Posterior cingulate gyrus (tissue), 11 donors: ENCODE results near the gene DENND10.

Experiments used
- DNase-seq, 10 donors: peaks; one replicate each; pipeline versions ENCODE4 v3.0.0 to v3.0.0-alpha.2; 2020 to 2021; ENCODE audit warnings: mixed read lengths in 3 of 10
- intact Hi-C: fragments of 100-400 bp; cut with DNase I; formaldehyde crosslinking; loops from one replicate; pipeline ENCODE4 v1.15.1; 2023

DENND10 gene, protein sequence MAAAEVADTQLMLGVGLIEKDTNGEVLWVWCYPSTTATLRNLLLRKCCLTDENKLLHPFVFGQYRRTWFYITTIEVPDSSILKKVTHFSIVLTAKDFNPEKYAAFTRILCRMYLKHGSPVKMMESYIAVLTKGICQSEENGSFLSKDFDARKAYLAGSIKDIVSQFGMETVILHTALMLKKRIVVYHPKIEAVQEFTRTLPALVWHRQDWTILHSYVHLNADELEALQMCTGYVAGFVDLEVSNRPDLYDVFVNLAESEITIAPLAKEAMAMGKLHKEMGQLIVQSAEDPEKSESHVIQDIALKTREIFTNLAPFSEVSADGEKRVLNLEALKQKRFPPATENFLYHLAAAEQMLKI

GRCh38 chr10:119103903-119104653 is at the start of gene DENND10:
Gene DENND10 (plus strand): TSS chr10:119104113. CDS start chr10:119104143, 30 bp downstream.
- DNase-seq: peak; percentile 72 to 97 (median 84)
- intact Hi-C loops: loop anchor here (2.0 to 10.0 kb wide), 3 partner anchors 23 to 623 kb away; partner anchors contain the start of genes CACUL1, EIF3A and INPP5F

DNA sequence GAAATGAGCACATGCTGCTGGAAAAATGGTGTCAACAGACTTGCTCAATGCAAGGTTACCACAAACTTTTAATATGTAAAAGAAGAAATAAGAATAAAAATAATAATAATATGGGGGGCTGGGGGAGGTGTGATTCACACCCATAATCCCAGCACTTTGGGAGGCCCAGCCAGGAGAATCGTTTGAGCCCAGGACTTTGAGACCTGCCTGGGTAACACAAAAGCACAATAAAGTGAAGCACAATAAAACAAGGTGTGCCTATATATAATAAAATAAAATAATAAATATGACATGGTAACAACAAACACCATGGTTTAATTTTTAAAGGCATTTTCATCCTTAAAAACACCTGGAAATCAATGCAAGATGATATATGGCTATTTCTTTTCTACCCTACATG is 48.4 kb upstream of the DENND10 start:
- DNase-seq: no peak
- intact Hi-C loops: no loop called here

DNA sequence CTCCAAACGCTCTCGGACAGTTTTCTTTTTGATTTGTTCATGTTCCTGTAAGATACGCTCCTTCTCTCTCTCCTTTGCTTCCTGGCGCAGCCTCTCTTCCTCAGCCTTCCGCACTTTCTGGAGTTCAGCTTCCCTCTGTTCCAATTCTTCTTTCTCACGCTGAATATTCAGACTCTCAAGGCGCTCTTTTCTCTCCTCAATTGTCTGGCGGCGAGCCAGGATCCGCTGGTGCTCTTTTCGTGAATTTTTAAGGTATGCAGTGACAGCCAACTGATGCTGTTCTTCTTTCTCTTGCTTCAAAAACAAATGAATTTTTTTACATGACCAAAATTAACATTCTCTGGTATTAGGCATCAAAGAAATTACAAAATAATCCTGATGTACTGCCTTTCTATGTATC is 45.9 kb upstream of the DENND10 start:
- no peak for DNase-seq
- intact Hi-C loops: no loop called here

DNA sequence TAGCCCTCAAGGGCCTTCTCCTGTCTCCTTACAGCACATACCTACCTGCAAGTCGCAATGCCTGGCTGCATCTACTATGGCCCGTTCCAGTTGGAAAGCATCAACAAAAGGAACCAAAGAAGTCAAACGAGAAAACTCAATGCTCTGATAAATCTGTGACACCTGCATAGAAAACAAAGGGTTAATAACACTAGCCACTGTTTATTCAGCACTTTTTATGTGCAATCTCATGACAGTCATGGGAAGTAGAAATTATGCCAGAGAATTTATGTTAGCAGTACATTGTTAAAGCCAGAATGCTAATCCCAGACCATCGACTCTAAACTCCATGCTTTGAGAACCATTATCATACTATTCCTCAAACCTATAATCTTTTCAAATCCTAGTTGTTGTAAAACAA is 44.4 kb upstream of the DENND10 start:
- intact Hi-C loops: no loop called here

DNA sequence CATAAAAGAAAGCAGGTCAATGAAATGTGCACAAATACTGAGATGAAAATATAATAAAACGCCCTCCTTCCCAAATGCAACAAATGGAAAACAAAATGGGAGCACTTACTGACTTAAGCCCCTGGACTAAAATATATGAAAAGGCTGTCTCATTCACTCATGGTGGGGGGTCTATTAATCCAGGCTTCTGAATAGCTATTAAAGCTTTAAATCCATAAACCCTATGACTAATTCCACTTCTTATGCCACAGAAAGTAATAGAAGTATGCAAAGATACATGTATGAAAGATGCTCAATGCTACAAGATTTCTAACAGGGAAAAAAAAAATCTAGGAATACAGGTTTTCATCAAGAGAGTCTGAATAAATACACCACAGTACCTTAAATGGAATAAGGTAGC is 43.8 kb upstream of the DENND10 start:
- no peak for DNase-seq
- intact Hi-C loops: no loop called here

More for the DNA sequence above, 44.4 kb upstream of the DENND10 start:
- no peak for DNase-seq

DNA sequence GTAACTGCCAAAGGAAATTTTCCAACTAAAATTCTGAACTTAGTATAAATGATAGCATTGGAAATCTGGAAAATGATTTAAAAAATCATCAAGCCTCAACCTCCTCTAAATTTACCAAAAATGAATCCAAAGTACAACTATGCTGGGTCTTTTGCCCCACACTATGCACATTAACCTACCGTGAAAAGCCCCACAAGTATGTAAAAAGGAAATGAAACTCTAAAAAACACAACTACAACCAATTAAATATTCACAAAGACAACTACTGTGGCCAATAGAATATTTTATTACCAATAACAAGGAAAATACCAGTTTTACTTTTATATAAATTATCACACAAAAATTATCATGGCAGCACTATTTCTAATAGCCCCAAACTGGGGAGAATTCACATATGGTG is 42.6 kb upstream of the DENND10 start:
- intact Hi-C loops: no loop called here
- no peak for DNase-seq

DNA sequence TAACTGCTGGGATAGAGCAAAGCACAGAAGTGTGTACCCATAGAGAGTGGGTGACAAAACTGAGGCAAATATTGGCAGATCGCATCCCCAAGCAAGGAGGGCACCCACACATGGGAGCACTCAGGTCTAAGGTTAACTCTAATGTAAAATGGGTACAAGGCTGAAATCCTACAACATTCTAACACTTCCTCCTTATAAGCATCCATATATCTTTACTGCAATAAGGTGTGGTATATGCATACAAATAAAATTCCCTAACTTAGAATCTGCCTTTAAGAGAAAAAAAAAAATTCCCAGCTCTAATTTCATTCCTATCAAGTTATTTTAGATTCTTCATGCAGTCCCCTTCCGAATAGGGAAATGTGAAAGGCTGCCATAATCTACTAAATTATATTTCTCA is 42.0 kb upstream of the DENND10 start:
- intact Hi-C loops: no loop called here
- no peak for DNase-seq

- intact Hi-C loops: no loop called here
- no peak for DNase-seq
Observed at GRCh38 chr10:119070395-119071165, 33.3 kb upstream of the DENND10 start.

- intact Hi-C loops: no loop called here
- DNase-seq: no peak
Observed at GRCh38 chr10:119073584-119073983, 30.3 kb upstream of the DENND10 start.

- no peak for DNase-seq
- intact Hi-C loops: loop anchor here (5.0 kb wide), 1 partner anchor 46 kb away; no protein-coding TSS in a partner anchor
Observed at GRCh38 chr10:119078422-119079179, 25.3 kb upstream of the DENND10 start.

- DNase-seq: peak in 9 of 10 donors; percentile 36 to 92 (median 51)
- intact Hi-C loops: loop anchor here (2.0 to 5.0 kb wide), 2 partner anchors 25 to 48 kb away; partner anchors contain the start of gene DENND10
Observed at GRCh38 chr10:119079599-119080520, 24.1 kb upstream of the DENND10 start.

DNA sequence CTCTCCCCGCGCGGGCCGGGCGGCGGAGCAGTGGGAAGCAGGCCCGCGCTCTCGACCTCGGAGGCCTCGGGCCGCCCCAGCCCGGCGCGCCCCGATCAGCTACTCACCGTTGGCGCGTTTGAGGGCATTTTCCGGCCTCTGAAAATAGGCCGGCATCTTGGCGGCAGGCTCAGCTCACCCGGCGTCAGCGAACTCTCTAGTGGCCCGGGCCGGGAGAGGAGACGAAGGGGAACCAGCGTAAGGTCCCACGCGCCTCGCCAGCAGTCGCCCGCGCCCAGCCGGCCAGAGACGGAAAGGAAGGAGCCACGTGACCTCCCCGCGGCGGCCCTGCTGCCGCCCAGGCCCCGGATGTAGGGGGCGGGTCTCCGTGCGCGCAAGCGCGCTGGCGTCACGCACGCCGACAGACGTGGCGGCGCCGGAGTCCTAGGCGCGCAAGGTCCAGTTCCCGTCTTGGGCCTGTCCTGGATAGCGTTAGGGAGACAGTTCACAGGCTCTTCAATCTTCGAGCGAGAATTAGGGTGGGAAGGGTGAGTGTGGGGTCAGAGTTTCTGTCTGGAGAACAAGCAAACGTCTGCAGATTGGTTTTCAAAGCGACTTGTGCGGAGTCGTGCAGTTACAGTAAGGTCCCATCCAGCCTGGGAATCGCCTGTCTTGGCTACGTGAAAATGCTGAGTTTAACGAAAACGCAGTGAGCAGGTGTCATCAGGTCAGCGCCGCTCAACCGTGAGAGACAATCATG is 23.2 kb upstream of the DENND10 start, which contains the start of gene EIF3A:
Gene EIF3A (minus strand): TSS at position 297 of the 739 bp plus-strand sequence. CDS start 141 bp downstream, at position 156.
- intact Hi-C loops: loop anchor here (2.0 kb wide), 1 partner anchor 24 kb away; the partner anchor contains the start of gene DENND10
- DNase-seq: peak; percentile 88 to 99 (median 91)

DNA sequence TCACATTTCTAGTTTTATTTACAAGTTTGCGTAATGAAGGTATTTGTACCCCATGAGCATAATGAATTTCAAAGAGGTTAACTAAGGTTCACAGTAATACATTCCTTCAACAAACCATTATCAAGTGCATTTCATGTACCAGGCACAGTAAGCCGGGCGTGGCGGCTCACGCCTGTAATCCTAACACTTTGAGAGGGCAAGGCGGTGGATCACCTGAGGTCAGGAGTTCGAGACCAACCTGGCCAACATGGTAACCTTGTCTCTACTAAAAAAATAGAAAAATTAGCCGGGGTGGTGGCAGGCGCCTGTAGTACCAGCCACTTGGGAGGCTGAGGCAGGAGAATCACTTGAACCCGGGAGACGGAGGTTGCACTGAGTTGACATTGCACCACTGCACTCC is 19.0 kb upstream of the DENND10 start:
- intact Hi-C loops: no loop called here
- DNase-seq: peak in 1 of 10 donors; percentile 24

DNA sequence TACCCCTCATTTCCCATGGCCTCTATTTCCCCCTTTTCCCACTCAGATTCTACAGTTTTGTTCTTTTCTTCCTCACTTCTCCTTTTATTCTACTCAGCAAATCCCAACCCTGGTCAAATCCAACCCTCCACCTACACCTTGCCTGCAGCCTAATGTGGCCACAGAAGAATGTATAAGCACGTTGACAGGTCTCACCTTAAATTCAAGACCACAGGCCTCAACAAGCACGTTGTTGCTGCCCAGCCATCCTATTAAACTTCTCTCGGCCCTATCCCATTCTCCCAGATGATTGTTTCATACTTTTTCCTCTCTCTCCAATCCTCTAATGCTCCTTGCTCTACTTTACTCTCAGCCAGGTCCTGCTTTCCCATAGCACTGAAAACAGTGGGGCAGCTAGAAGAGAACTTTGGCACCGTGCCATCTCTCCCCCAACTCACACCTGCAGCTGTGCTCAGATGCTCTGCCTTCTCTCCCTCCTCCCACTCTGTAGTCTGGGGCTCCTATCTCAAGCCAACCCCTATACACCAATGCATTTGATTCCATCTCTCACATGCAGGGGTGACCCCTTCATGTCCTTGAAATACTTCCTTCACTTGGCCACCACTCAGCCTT is 16.5 kb upstream of the DENND10 start:
- intact Hi-C loops: no loop called here
- DNase-seq: peak in 1 of 10 donors; percentile 52

DNA sequence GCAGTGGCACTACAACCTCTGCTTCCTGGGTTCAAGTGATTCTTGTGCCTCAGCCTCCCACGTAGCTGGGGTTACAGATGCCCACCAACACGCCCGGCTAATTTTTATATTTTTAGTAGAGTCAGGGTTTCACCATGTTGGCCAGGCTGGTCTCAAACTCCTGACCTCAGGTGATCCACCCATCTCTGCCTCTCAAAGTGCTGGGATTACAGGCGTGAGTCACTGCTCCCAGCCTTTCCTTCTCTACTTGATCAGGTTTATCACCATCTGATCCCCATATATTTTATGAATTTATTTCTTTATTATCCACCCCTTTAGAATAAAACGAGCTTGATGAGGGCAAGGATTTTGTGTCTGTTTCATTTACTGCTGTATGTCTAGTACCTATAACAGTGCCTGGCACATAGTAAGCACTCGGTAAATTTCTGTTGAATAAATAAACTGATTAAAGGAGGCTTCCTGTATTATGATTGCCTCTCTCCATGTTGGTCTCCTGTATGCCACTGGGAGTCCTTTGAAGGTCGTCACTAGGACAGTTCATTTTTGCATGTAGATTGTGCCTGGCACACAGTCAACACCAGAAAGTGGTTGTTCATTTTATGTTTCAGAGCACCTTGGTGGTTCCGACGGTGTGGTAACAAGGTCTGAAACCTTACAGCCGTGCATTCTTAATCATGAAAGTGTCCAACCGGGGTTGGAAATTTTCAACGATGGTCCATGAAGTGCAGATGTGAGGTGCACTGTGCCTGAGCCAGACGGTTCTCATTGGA is 13.7 kb upstream of the DENND10 start:
- intact Hi-C loops: no loop called here
- no peak for DNase-seq

GRCh38 chr10:119090968-119091367 is 12.9 kb upstream of the DENND10 start:
- intact Hi-C loops: no loop called here
- no peak for DNase-seq

- intact Hi-C loops: no loop called here
- DNase-seq: no peak
Observed at GRCh38 chr10:119095640-119096039, 8.3 kb upstream of the DENND10 start.
